OCI-LY7 (cell line): ENCODE measurements around the gene LAMP5.

Experiments
- EZH2phosphoT487 ChIP-seq: fragments of 200-600 bp; sonication (generic); IDR thresholded peaks from 2 replicates; pipeline ENCODE4 v1.6.1; 2018; ENCODE audit warnings: low read depth, borderline replicate concordance, mild to moderate bottlenecking, mixed run types, antibody characterized with exemption, low read length, moderate library complexity, mixed read lengths
- TF ChIP-seq, protein P1 (sequence below): fragments of 200-600 bp; sonication (generic); conservative IDR thresholded peaks from 2 replicates; pipeline ENCODE4 v1.5.1; 2014; ENCODE audit warnings: mild to moderate bottlenecking, antibody characterized with exemption, low read length, moderate library complexity, mixed read lengths

DNA sequence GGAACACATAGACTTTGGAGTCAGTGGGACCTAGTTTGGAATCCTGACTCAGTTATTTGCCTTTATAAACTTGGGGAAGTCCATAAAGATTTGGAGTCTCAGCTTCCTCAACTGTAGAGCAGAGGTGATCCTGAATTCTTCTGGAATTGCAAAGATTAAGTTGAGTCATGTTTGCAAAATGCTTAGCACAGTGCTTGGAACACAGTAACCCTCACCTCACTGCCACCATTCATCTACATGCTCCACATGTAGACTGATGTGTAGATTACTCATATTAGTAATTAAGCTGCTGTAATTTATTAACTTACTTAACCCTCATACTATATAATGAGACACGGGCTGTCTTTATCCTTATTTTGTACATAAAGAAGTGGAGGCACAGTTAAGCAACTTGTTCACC, 61.4 kb downstream of the LAMP5 start:
- TF ChIP-seq, protein P1, sequence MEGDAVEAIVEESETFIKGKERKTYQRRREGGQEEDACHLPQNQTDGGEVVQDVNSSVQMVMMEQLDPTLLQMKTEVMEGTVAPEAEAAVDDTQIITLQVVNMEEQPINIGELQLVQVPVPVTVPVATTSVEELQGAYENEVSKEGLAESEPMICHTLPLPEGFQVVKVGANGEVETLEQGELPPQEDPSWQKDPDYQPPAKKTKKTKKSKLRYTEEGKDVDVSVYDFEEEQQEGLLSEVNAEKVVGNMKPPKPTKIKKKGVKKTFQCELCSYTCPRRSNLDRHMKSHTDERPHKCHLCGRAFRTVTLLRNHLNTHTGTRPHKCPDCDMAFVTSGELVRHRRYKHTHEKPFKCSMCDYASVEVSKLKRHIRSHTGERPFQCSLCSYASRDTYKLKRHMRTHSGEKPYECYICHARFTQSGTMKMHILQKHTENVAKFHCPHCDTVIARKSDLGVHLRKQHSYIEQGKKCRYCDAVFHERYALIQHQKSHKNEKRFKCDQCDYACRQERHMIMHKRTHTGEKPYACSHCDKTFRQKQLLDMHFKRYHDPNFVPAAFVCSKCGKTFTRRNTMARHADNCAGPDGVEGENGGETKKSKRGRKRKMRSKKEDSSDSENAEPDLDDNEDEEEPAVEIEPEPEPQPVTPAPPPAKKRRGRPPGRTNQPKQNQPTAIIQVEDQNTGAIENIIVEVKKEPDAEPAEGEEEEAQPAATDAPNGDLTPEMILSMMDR = no peak
- no peak for TF ChIP-seq EZH2phosphoT487
